Measurements from ENCODE around the gene PIGR. TPM values are rescaled to one million over a fixed set of nuclear protein-coding genes. Genes with fewer than 3 reads are reported as not detected.

The PIGR gene
- total and polyA plus RNA-seq, 9 of the 15 experiments (the other 6 are each of a cell fraction or from before 2014, with no cell fraction given), result 0.01 to 1.5 (median 0.03) TPM; not detected in 4

GRCh38 chr1:206907304-206907991 is 38.8 kb downstream of the PIGR start (continued):
- no peak for TF ChIP-seq MTA1 (IDR thresholded peaks at IDR 0.05; ENCODE audit: borderline replicate concordance)
- no peak for TF ChIP-seq ELF1 (tag; IDR thresholded peaks at IDR 0.05)
- 0 out of 2 replicates have a peak, but pooled peaks have one; percentile 62 for TF ChIP-seq ZNF609 (CRISPR knock-in tag; IDR thresholded peaks at IDR 0.05; ENCODE audit: borderline replicate concordance)
- TF ChIP-seq DPF2 (IDR thresholded peaks at IDR 0.05), result no peak
- no peak for TF ChIP-seq RNF219 (CRISPR knock-in tag; IDR thresholded peaks at IDR 0.05)
- TF ChIP-seq ZNF263 (CRISPR knock-in tag; IDR thresholded peaks at IDR 0.05; ENCODE audit: borderline replicate concordance), result no peak
- TF ChIP-seq MECOM (CRISPR knock-in tag; IDR thresholded peaks at IDR 0.05), result no peak
- no peak for TF ChIP-seq ZNF274 (IDR thresholded peaks at IDR 0.05; ENCODE audit: borderline replicate concordance, low read depth, low read length)
- TF ChIP-seq ZNF134 (CRISPR knock-in tag; conservative IDR thresholded peaks at IDR 0.05), result no peak
- no peak for TF ChIP-seq ZBTB8A (IDR thresholded peaks at IDR 0.05; ENCODE audit: partially characterized antibody)
- 0 out of 2 replicates have a peak, but pooled peaks have one; percentile 41 for TF ChIP-seq ARID4B (CRISPR knock-in tag; IDR thresholded peaks at IDR 0.05)
- TF ChIP-seq TCF15 (CRISPR knock-in tag; IDR thresholded peaks at IDR 0.05), result no peak
- TF ChIP-seq MCM5 (IDR thresholded peaks at IDR 0.05; ENCODE audit: low read depth), result no peak
- TF ChIP-seq HOXB6 (CRISPR knock-in tag; IDR thresholded peaks at IDR 0.05; ENCODE audit: borderline replicate concordance), result no peak
- TF ChIP-seq ZNF695 (CRISPR knock-in tag; IDR thresholded peaks at IDR 0.05), result no peak
- TF ChIP-seq U2AF1 (optimal IDR thresholded peaks at IDR 0.05; ENCODE audit: low read depth, low read length), result no peak
